Transverse colon (tissue), 4 donors: ENCODE results near the gene AOPEP. TPM values are rescaled to one million over a fixed set of nuclear protein-coding genes. Genes with fewer than 3 reads are reported as not detected.

Experiments
- DNase-seq: peaks from one replicate; pipeline ENCODE4 v3.0.0-alpha.2; 2019
- H3K27ac ChIP-seq, 4 donors: fragments of 200-600 bp; sonication (generic); 2 replicates each; pipeline ENCODE4 v1.5.1; 2016 to 2018; ENCODE audit warnings: inconsistent platforms in 4 of 4
- H3K27me3 ChIP-seq: fragments of 200-600 bp; sonication (generic); 2 replicates; pipeline ENCODE4 v1.5.1; 2017; ENCODE audit warnings: inconsistent platforms
- H3K36me3 ChIP-seq, 4 donors: fragments of 200-600 bp; sonication (generic); 2 replicates each; pipeline ENCODE4 v1.5.1; 2017 to 2019; ENCODE audit warnings: inconsistent platforms in 4 of 4
- H3K4me1 ChIP-seq, 4 donors: fragments of 200-600 bp; sonication (generic); 2 replicates each; pipeline ENCODE4 v1.5.1; 2017 to 2020; ENCODE audit warnings: inconsistent platforms in 4 of 4
- H3K4me3 ChIP-seq, 4 donors: fragments of 200-600 bp; sonication (generic); 1 replicate in 1 of 4; 2 replicates in 3 of 4; pipeline versions ENCODE4 v1.5.1 to v1.6.1; 2017 to 2019; ENCODE audit warnings: inconsistent platforms in 4 of 4
- H3K9me3 ChIP-seq, 2 donors: fragments of 200-600 bp; sonication (generic); 2 replicates each; pipeline ENCODE4 v1.5.1; 2017 to 2019; ENCODE audit warnings: inconsistent platforms in 2 of 2
- CTCF ChIP-seq, 5 experiments: fragments of 200-600 bp in 3 of 5; fragments of 450-650 bp in 2 of 5; sonication (generic) in 3 of 5; IDR thresholded peaks; 1 replicate in 2 of 5; 2 replicates in 3 of 5; pipeline ENCODE4 v1.5.1; 2016 to 2017; ENCODE audit warnings: antibody characterized with exemption in 5 of 5, inconsistent platforms in 3 of 5, mild to moderate bottlenecking in 2 of 5, moderate library complexity in 1 of 5
- EP300 ChIP-seq: sonication (generic); formaldehyde crosslinking; IDR thresholded peaks from one replicate; pipeline ENCODE4 v1.6.1; 2017; ENCODE audit warnings: antibody characterized with exemption, low read depth
- POLR2A ChIP-seq: fragments of 450-650 bp; IDR thresholded peaks from one replicate; pipeline ENCODE4 v1.6.1; 2016; ENCODE audit warnings: antibody characterized with exemption, mild to moderate bottlenecking, moderate library complexity
- POLR2AphosphoS5 ChIP-seq, 3 donors: sonication (generic); formaldehyde crosslinking; IDR thresholded peaks; one replicate each; pipeline ENCODE4 v1.6.1; 2016; ENCODE audit warnings: antibody characterized with exemption in 3 of 3
- WGBS, 2 donors: methylation state at CpG; one replicate each; pipeline ENCODE4 v1.1.5; 2018; ENCODE audit warnings: low coverage in 1 of 2; 5-methylcytosine and 5-hydroxymethylcytosine counted together
- in situ Hi-C, 4 donors: fragments of 200-750 bp; cut with MboI; loops; one replicate each; pipeline versions ENCODE4 v1.15.0 to v1.15.1; 2017; ENCODE audit warnings: low sequenced_read_pairs in 3 of 4, low pct_ligation_motif_present in 1 of 4, low pct_unique_long_range_greater_than_20kb in 1 of 4
- intact Hi-C: fragments of 100-400 bp; cut with DNase I; formaldehyde crosslinking; loops from one replicate; pipeline ENCODE4 v1.15.1; 2023; ENCODE audit warnings: low total_unique reads
- total RNA-seq, 4 donors: library from RNA; depleted of rRNA; stranded (reverse); fragments of >200 nt; gene quantifications; one replicate each; pipeline ENCODE4 v1.1.0, GENCODE V29; 2016

AOPEP gene
- total RNA-seq, 4 donors from 2014 or later: 53.0 to 129 (median 92.7) TPM

- DNase-seq: peak; percentile 87
- H3K27me3 ChIP-seq: no peaks in the 10 kb centered on the region
- peaks cover 0 to 28% (median 5%) of the 10 kb centered on the region in 4 donors for H3K4me1 ChIP-seq
- no peaks in the 10 kb centered on the region for H3K36me3 ChIP-seq
- intact Hi-C loops: loop anchor here (5.0 kb wide), 1 partner anchor 345 kb away; no protein-coding TSS in a partner anchor
- in situ Hi-C loops: loop anchor here (5.0 to 10.0 kb wide), 3 partner anchors 343 to 445 kb away; no protein-coding TSS in a partner anchor
- TF ChIP-seq EP300 (no peak), CTCF (IDR thresholded peaks at IDR 0.05) (peak; percentile 89 to 96 (median 96)), POLR2A (no peak), POLR2AphosphoS5 (IDR thresholded peaks at IDR 0.05) (peak in 2 of 3 donors; percentile 18 to 45)
- peak overlapping the region in 1 of 4 donors; percentile 34 for H3K27ac ChIP-seq
- WGBS, 2 donors: 14 to 36% methylated on average over 14 to 35 of the region's 35 CpGs
- peak overlapping the region in 2 of 4 donors; percentile 2 to 26 for H3K4me3 ChIP-seq
- no peaks in the 10 kb centered on the region for H3K9me3 ChIP-seq
Measured at GRCh38 chr9:95127249-95128176, 401.0 kb downstream of the AOPEP start.

- no peak for DNase-seq
- H3K36me3 ChIP-seq: no peaks in the 10 kb centered on the region
- no peak overlapping the region for H3K4me3 ChIP-seq
- WGBS, 2 donors: 82 to 84% methylated on average over 4 of the region's 4 CpGs
- intact Hi-C loops: loop anchor here (5.0 kb wide), 1 partner anchor 346 kb away; no protein-coding TSS in a partner anchor
- H3K27me3 ChIP-seq: no peaks in the 10 kb centered on the region
- no peaks in the 10 kb centered on the region for H3K9me3 ChIP-seq
- no peak overlapping the region for H3K27ac ChIP-seq
- TF ChIP-seq EP300 (no peak), CTCF (IDR thresholded peaks at IDR 0.05) (no peak), POLR2A (no peak), POLR2AphosphoS5 (IDR thresholded peaks at IDR 0.05) (no peak)
- in situ Hi-C loops: loop anchor here (5.0 to 10.0 kb wide), 3 partner anchors 343 to 446 kb away; no protein-coding TSS in a partner anchor
- H3K4me1 ChIP-seq: peaks cover 0 to 28% (median 5%) of the 10 kb centered on the region in 4 donors
Measured at GRCh38 chr9:95128177-95128524, 401.7 kb downstream of the AOPEP start.

GRCh38 chr9:95129476-95130291 lies 403.2 kb downstream of the AOPEP start:
- no peak for DNase-seq
- no peaks in the 10 kb centered on the region for H3K9me3 ChIP-seq
- whole genome bisulfite sequencing, 2 donors: 79 to 97% methylated on average over 6 to 8 of the region's 8 CpGs
- intact Hi-C loops (loop anchor here (5.0 kb wide), 2 partner anchors 347 to 447 kb away; no protein-coding TSS in a partner anchor), in situ Hi-C loops (loop anchor here (5.0 to 10.0 kb wide), 3 partner anchors 345 to 447 kb away; no protein-coding TSS in a partner anchor)
- no peaks in the 10 kb centered on the region for H3K27me3 ChIP-seq
- no peak overlapping the region for H3K4me3 ChIP-seq
- peak overlapping the region; percentile 22 to 47 (median 34) for H3K27ac ChIP-seq
- TF ChIP-seq POLR2A: no peak
- TF ChIP-seq POLR2AphosphoS5 (IDR thresholded peaks at IDR 0.05): no peak
- TF ChIP-seq CTCF (IDR thresholded peaks at IDR 0.05): no peak
- no peak for TF ChIP-seq EP300
- peaks cover 0 to 43% (median 11%) of the 10 kb centered on the region in 4 donors for H3K4me1 ChIP-seq
- H3K36me3 ChIP-seq: no peaks in the 10 kb centered on the region

GRCh38 chr9:95130484-95130883 lies 404.0 kb downstream of the AOPEP start:
- Histone ChIP-seq H3K27me3 (no peaks in the 10 kb centered on the region), H3K4me3 (no peak overlapping the region), H3K27ac (peak overlapping the region; percentile 22 to 47 (median 34)), H3K4me1 (peaks cover 0 to 46% (median 15%) of the 10 kb centered on the region in 4 donors), H3K9me3 (no peaks in the 10 kb centered on the region), H3K36me3 (no peaks in the 10 kb centered on the region)
- in situ Hi-C loops (loop anchor here in 2 of 4 donors (10.0 kb wide), 2 partner anchors 346 to 446 kb away; no protein-coding TSS in a partner anchor), intact Hi-C loops (loop anchor here (5.0 kb wide), 1 partner anchor 448 kb away; no protein-coding TSS in a partner anchor)
- TF ChIP-seq POLR2A: no peak
- TF ChIP-seq CTCF (IDR thresholded peaks at IDR 0.05): no peak
- TF ChIP-seq POLR2AphosphoS5 (IDR thresholded peaks at IDR 0.05): no peak
- no peak for TF ChIP-seq EP300
- DNase-seq: no peak
- 64 to 74% methylated on average over 5 of the region's 5 CpGs for WGBS, 2 donors
